H1 (cell line): ENCODE measurements around the gene JUP. TPM values are rescaled to one million over a fixed set of nuclear protein-coding genes. Genes with fewer than 3 reads are reported as not detected.

Experiments
- CTCF ChIA-PET: fragments of 300-600 bp; sonication (Branson Sonifier 250); formaldehyde crosslinking; loops from one replicate; lab custom pipeline; 2021; ENCODE audit not compliant: partially characterized antibody; lab: Charles Lee
- POLR2A ChIA-PET: fragments of 300-600 bp; sonication (Branson Sonifier 250); formaldehyde crosslinking; loops from one replicate; lab custom pipeline; 2021; ENCODE audit warnings: inconsistent platforms; ENCODE audit not compliant: partially characterized antibody; lab: Charles Lee
- DNase-seq, 2 experiments: peaks; one replicate each; pipeline versions ENCODE4 v3.0.0 to v3.0.0-alpha.2; 2010 to 2022; ENCODE audit warnings: low spot score in 2 of 2, low read depth in 1 of 2, mixed read lengths in 1 of 2
- FAIRE-seq: peaks from 2 replicates; lab custom pipeline; 2011; peaks lifted over from hg19 to GRCh38; lab: Jason Lieb, UNC
- H2AFZ ChIP-seq: 2 replicates; pipeline ENCODE4 v1.8.1; 2012; ENCODE audit warnings: low read length, inconsistent platforms
- H2AK5ac ChIP-seq: 2 replicates; pipeline ENCODE4 v1.6.1; 2013; ENCODE audit warnings: low read depth, low read length
- H2BK120ac ChIP-seq: replicated peaks from 2 replicates; pipeline ENCODE3; 2013; ENCODE audit warnings: low read depth, low read length, inconsistent platforms
- H2BK12ac ChIP-seq: 2 replicates; pipeline ENCODE4 v1.6.1; 2013; ENCODE audit warnings: low read depth, low read length
- H2BK15ac ChIP-seq: 2 replicates; pipeline ENCODE4 v1.6.1; 2013; ENCODE audit warnings: low read length
- H2BK20ac ChIP-seq: 2 replicates; pipeline ENCODE4 v1.6.1; 2013; ENCODE audit warnings: low read length
- H2BK5ac ChIP-seq: 2 replicates; pipeline ENCODE4 v1.6.1; 2013; ENCODE audit warnings: low read depth, low read length
- H3K14ac ChIP-seq: 2 replicates; pipeline ENCODE4 v1.6.1; 2013; ENCODE audit warnings: inconsistent platforms; ENCODE audit not compliant: insufficient read length
- H3K18ac ChIP-seq: 2 replicates; pipeline ENCODE4 v1.6.1; 2013; ENCODE audit warnings: low read length; ENCODE audit errors: extremely low read depth
- H3K23ac ChIP-seq: 2 replicates; pipeline ENCODE4 v1.6.1; 2013; ENCODE audit warnings: inconsistent platforms; ENCODE audit not compliant: insufficient read length
- H3K23me2 ChIP-seq: 2 replicates; pipeline ENCODE4 v1.6.1; 2013; ENCODE audit warnings: low read depth, low read length
- H3K27ac ChIP-seq: 2 replicates; pipeline ENCODE4 v1.6.1; 2011; ENCODE audit warnings: low read depth, low read length, inconsistent platforms
- H3K27me3 ChIP-seq, 4 experiments: replicated peaks in 1 of 4; 1 replicate in 1 of 4; 2 replicates in 3 of 4; pipeline versions ENCODE4 v1.6.1 to v1.8.1; 2011 to 2013; ENCODE audit warnings: low read length in 3 of 4, mild to moderate bottlenecking in 3 of 4, inconsistent platforms in 2 of 4, mixed read lengths in 2 of 4, moderate library complexity in 1 of 4; ENCODE audit not compliant: control insufficient read depth in 3 of 4, insufficient read depth in 3 of 4; ENCODE audit errors: extremely low read depth in 1 of 4
- H3K36me3 ChIP-seq, 4 experiments: 2 replicates each; pipeline versions ENCODE4 v1.6.1 to v1.8.1; 2011 to 2013; ENCODE audit warnings: mild to moderate bottlenecking in 4 of 4, low read length in 3 of 4, moderate library complexity in 2 of 4, control low read depth in 1 of 4, inconsistent platforms in 1 of 4; ENCODE audit not compliant: insufficient read depth in 4 of 4, control insufficient read depth in 2 of 4
- H3K4ac ChIP-seq: replicated peaks from 2 replicates; pipeline ENCODE3; 2013; ENCODE audit warnings: low read length, low read depth, mixed read lengths, inconsistent platforms; ENCODE audit not compliant: insufficient read length
- H3K4me1 ChIP-seq, 4 experiments: replicated peaks in 1 of 4; 1 replicate in 1 of 4; 2 replicates in 3 of 4; pipeline versions ENCODE4 v1.6.1 to v1.8.1; 2011 to 2013; ENCODE audit warnings: low read length in 3 of 4, inconsistent platforms in 2 of 4, mixed read lengths in 1 of 4; ENCODE audit not compliant: insufficient read depth in 4 of 4, control insufficient read depth in 3 of 4
- H3K4me2 ChIP-seq, 2 experiments: 2 replicates each; pipeline versions ENCODE4 v1.6.1 to v1.8.1; 2011 to 2013; ENCODE audit warnings: low read depth in 2 of 2, low read length in 2 of 2, control low read depth in 1 of 2, inconsistent platforms in 1 of 2, mild to moderate bottlenecking in 1 of 2; ENCODE audit not compliant: insufficient read depth in 1 of 2
- H3K4me3 ChIP-seq, 4 experiments: fragments of 200-600, 300-600 bp in 1 of 4; sonication (generic), shearing (Covaris generic), sonication (Bioruptor Twin) in 1 of 4; 2 replicates each; pipeline versions ENCODE4 v1.5.1 to v1.8.1; 2011 to 2016; ENCODE audit warnings: low read length in 4 of 4, low read depth in 3 of 4, control low read depth in 2 of 4, inconsistent platforms in 2 of 4, mild to moderate bottlenecking in 2 of 4, mixed read lengths in 1 of 4, moderate library complexity in 1 of 4; ENCODE audit not compliant: insufficient read depth in 2 of 4; ENCODE audit errors: extremely low read depth in 1 of 4
- H3K56ac ChIP-seq: replicated peaks from 2 replicates; pipeline ENCODE3; 2013; ENCODE audit warnings: low read depth, mild to moderate bottlenecking, mixed read lengths, low read length, inconsistent platforms; ENCODE audit not compliant: insufficient read length
- H3K79me1 ChIP-seq: 2 replicates; pipeline ENCODE4 v1.6.1; 2013; ENCODE audit warnings: low read depth, low read length, control low read depth
- H3K79me2 ChIP-seq, 2 experiments: 2 replicates each; pipeline versions ENCODE4 v1.6.1 to v1.8.1; 2012 to 2013; ENCODE audit warnings: low read length in 2 of 2, mild to moderate bottlenecking in 2 of 2, inconsistent platforms in 1 of 2; ENCODE audit not compliant: insufficient read depth in 2 of 2, control insufficient read depth in 1 of 2
- H3K9ac ChIP-seq, 4 experiments: replicated peaks in 1 of 4; 1 replicate in 1 of 4; 2 replicates in 3 of 4; pipeline versions ENCODE4 v1.6.1 to v1.8.1; 2011 to 2013; ENCODE audit warnings: low read depth in 3 of 4, low read length in 3 of 4, control low read depth in 2 of 4, mild to moderate bottlenecking in 2 of 4, moderate library complexity in 2 of 4, inconsistent platforms in 1 of 4; ENCODE audit errors: extremely low read depth in 1 of 4
- H3K9me3 ChIP-seq, 2 experiments: 2 replicates each; pipeline versions ENCODE4 v1.6.1 to v1.8.1; 2012 to 2013; ENCODE audit warnings: mild to moderate bottlenecking in 2 of 2, moderate library complexity in 2 of 2, control low read depth in 1 of 2, inconsistent platforms in 1 of 2, low read depth in 1 of 2, low read length in 1 of 2, mixed read lengths in 1 of 2; ENCODE audit not compliant: insufficient read depth in 2 of 2
- H4K20me1 ChIP-seq, 2 experiments: replicated peaks in 1 of 2; 2 replicates each; pipeline versions ENCODE3 to v1.8.1; 2011 to 2013; ENCODE audit warnings: inconsistent platforms in 2 of 2, low read length in 2 of 2, mild to moderate bottlenecking in 1 of 2; ENCODE audit not compliant: insufficient read depth in 2 of 2, control insufficient read depth in 1 of 2
- H4K5ac ChIP-seq: 2 replicates; pipeline ENCODE4 v1.6.1; 2013; ENCODE audit warnings: low read length, low read depth, mixed read lengths, inconsistent platforms; ENCODE audit not compliant: insufficient read length
- H4K8ac ChIP-seq: 2 replicates; pipeline ENCODE4 v1.8.0; 2013; ENCODE audit warnings: mild to moderate bottlenecking, moderate library complexity, low read length, inconsistent platforms; ENCODE audit not compliant: insufficient read depth; ENCODE audit errors: extremely low read depth
- H4K91ac ChIP-seq: replicated peaks from 2 replicates; pipeline ENCODE3; 2013; ENCODE audit warnings: low read length, mixed read lengths, inconsistent platforms; ENCODE audit not compliant: insufficient read length
- ATF2 ChIP-seq: IDR thresholded peaks from 2 replicates; pipeline ENCODE4 v1.6.1; 2012; ENCODE audit warnings: low read length, inconsistent platforms
- JUND ChIP-seq: IDR thresholded peaks from 2 replicates; pipeline ENCODE4 v1.6.1; 2011; ENCODE audit warnings: mild to moderate bottlenecking, improper control_type of control experiment, low read length
- SAP30 ChIP-seq: fragments of 300-600 bp; sonication (generic); IDR thresholded peaks from 2 replicates; pipeline ENCODE4 v1.7.1; 2012; ENCODE audit warnings: low read length, moderate library complexity, mild to moderate bottlenecking, inconsistent platforms; ENCODE audit not compliant: insufficient read depth, insufficient replicate concordance
- SIRT6 ChIP-seq: IDR thresholded peaks from one replicate; pipeline ENCODE4 v1.7.1; 2012; ENCODE audit warnings: low read length, inconsistent platforms
- SP1 ChIP-seq: IDR thresholded peaks from 2 replicates; pipeline ENCODE4 v1.6.1; 2011; ENCODE audit warnings: low read depth, low read length
- SP2 ChIP-seq: IDR thresholded peaks from 2 replicates; pipeline ENCODE4 v1.6.1; 2012; ENCODE audit warnings: mild to moderate bottlenecking, low read length, inconsistent platforms
- USF2 ChIP-seq: IDR thresholded peaks from 2 replicates; pipeline ENCODE4 v1.6.1; 2011; ENCODE audit warnings: low read length, improper control_type of control experiment
- WGBS, 2 experiments: shearing (Covaris generic) in 1 of 2; methylation state at CpG; one replicate each; pipeline versions ENCODE4 v1.1.6 to v1.1.7; 2013 to 2015; ENCODE audit warnings: low lambda C conversion rate in 2 of 2, mixed read lengths in 2 of 2, inconsistent platforms in 1 of 2, low coverage in 1 of 2, missing lambda C conversion rate in 1 of 2; ENCODE audit not compliant: insufficient replicate concordance in 2 of 2, insufficient coverage in 1 of 2, insufficient read length in 1 of 2; ENCODE audit errors: extremely low coverage in 1 of 2, missing lambda C conversion rate in 1 of 2; 5-methylcytosine and 5-hydroxymethylcytosine counted together
- polyA plus RNA-seq, 7 experiments: library from polyadenylated mRNA; depleted of rRNA in 3 of 7; stranded (reverse) in 5 of 7; unstranded in 2 of 7; fragments of >200 nt in 5 of 7; fragments of 200-250 nt in 2 of 7; gene quantifications; 1 replicate in 5 of 7; 2 replicates in 1 of 7; 4 replicates in 1 of 7; pipeline versions ENCODE4 v1.2.1 to v1.2.3, GENCODE V29; 2011 to 2013; ENCODE audit warnings: missing spikeins in 2 of 7, mixed read lengths in 2 of 7
- total RNA-seq: library from RNA; stranded (reverse); fragmentation: NEBNext Ultra II Directional; extraction: Animal tissue kit (Norgen Biotek cat#: 25700); gene quantifications from 2 replicates; pipeline ENCODE4 v1.2.1, GENCODE V29; 2021

Gene JUP
- total and polyA plus RNA-seq, 2 of the 8 experiments (the other 6 are each of a cell fraction or from before 2014, with no cell fraction given) = 62.8 to 102 TPM

GRCh38 chr17:41736983-41737679, 49.4 kb downstream of the JUP start:
- Histone ChIP-seq H2AFZ (no peak overlapping the region), H3K36me3 (no peaks in the 10 kb centered on the region), H3K9me3 (no peaks in the 10 kb centered on the region), H2BK12ac (no peak overlapping the region), H2BK15ac (peak overlapping the region; percentile 72; the same call in 1 of the 2 replicates), H3K4me1 (peaks cover 0 to 11% (median 8%) of the 10 kb centered on the region in 4 experiments; a peak in 6 of 7 replicates), H3K56ac (no peak overlapping the region), H2BK120ac (no peak overlapping the region), H4K20me1 (peaks cover 5% of the 10 kb centered on the region in 2 experiments), H3K27ac (no peak overlapping the region), H2BK20ac (no peak overlapping the region), H2AK5ac (no peak overlapping the region), H4K5ac (no peak overlapping the region), H3K23ac (no peak overlapping the region), H3K79me1 (no peaks in the 10 kb centered on the region), H3K79me2 (no peaks in the 10 kb centered on the region), H3K27me3 (peaks cover 17 to 56% (median 43%) of the 10 kb centered on the region in 4 experiments), H3K4ac (no peak overlapping the region), H3K23me2 (peaks cover 13% of the 10 kb centered on the region), H4K91ac (no peak overlapping the region), H2BK5ac (no peak overlapping the region), H4K8ac (no peak overlapping the region), H3K4me2 (no peak overlapping the region), H3K18ac (no peak overlapping the region), H3K4me3 (no peak overlapping the region), H3K14ac (no peak overlapping the region), H3K9ac (no peak overlapping the region)
- no peak for FAIRE-seq
- POLR2A ChIA-PET = interaction anchor here (0.7 to 18.3 kb wide), 11 partner anchors 15 to 144 kb away, joined by 3 to 215 read pairs (median 6); partner anchors contain the start of genes EIF1, FKBP10, JUP and KLHL11
- TF ChIP-seq JUND (no peak), SIRT6 (no peak), SP2 (no peak), SAP30 (no peak), ATF2 (no peak), SP1 (no peak), USF2 (no peak)
- DNase-seq = no peak
- WGBS, 2 experiments = 79% methylated on average over 13 of the region's 17 CpGs; no CpG with 5 or more reads in 1 of the 2 experiments
- CTCF ChIA-PET = interaction anchor here (0.6 to 3.6 kb wide), 40 partner anchors 9 to 403 kb away, joined by 3 to 43 read pairs (median 4); partner anchors contain the start of genes DHX58, JUP and P3H4
